Measurements from ENCODE around the gene ALG9.

The ALG9 gene

DNA sequence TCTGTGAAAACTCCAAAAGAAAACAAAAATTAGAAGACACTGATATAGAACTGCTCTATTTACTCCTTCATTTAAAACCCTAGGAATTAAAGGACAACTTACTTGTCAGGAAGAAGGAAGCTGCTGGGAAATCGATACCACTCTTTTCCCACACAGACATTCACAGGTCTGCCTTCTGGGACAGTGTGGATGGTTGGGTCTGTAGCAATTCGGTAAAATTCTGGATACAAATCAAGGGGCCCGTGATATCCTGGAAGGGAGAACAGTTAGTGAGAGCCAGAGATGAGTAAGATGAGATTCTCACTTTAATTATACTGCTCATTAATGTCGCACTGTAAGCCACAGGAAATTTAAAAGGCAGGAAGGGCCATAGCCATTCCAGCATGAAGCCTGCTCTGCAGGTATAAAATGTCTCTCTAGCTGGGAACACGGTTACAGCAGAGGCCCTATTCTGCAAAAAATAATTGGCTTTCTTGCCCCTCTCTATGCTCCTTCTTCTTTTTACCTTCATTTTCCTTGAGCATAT is 34.0 kb downstream of the ALG9 start:
- TF ChIP-seq, protein P1, sequence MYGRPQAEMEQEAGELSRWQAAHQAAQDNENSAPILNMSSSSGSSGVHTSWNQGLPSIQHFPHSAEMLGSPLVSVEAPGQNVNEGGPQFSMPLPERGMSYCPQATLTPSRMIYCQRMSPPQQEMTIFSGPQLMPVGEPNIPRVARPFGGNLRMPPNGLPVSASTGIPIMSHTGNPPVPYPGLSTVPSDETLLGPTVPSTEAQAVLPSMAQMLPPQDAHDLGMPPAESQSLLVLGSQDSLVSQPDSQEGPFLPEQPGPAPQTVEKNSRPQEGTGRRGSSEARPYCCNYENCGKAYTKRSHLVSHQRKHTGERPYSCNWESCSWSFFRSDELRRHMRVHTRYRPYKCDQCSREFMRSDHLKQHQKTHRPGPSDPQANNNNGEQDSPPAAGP (tag by site-specific recombination; IDR thresholded peaks at IDR 0.05), result no peak
- TF ChIP-seq, protein P2, sequence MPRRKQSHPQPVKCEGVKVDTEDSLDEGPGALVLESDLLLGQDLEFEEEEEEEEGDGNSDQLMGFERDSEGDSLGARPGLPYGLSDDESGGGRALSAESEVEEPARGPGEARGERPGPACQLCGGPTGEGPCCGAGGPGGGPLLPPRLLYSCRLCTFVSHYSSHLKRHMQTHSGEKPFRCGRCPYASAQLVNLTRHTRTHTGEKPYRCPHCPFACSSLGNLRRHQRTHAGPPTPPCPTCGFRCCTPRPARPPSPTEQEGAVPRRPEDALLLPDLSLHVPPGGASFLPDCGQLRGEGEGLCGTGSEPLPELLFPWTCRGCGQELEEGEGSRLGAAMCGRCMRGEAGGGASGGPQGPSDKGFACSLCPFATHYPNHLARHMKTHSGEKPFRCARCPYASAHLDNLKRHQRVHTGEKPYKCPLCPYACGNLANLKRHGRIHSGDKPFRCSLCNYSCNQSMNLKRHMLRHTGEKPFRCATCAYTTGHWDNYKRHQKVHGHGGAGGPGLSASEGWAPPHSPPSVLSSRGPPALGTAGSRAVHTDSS (tag by site-specific recombination; IDR thresholded peaks at IDR 0.05), result no peak
- TF ChIP-seq ZNF837 (tag by site-specific recombination; IDR thresholded peaks at IDR 0.05), result no peak
- no peak for TF ChIP-seq SALL2 (tag by site-specific recombination; IDR thresholded peaks at IDR 0.05; ENCODE audit: borderline replicate concordance)
- no peak for TF ChIP-seq ZNF391 (tag by site-specific recombination; IDR thresholded peaks at IDR 0.05; ENCODE audit: borderline replicate concordance, low read depth)
- TF ChIP-seq ZNF510 (tag by site-specific recombination; IDR thresholded peaks at IDR 0.05; ENCODE audit: insufficient replicate concordance), result no peak
- TF ChIP-seq ZNF274 (IDR thresholded peaks at IDR 0.05; ENCODE audit: low read length), result no peak
- no peak for TF ChIP-seq ZNF274 (tag by site-specific recombination; IDR thresholded peaks at IDR 0.05; ENCODE audit: borderline replicate concordance)
- TF ChIP-seq ZNF660 (tag by site-specific recombination; IDR thresholded peaks at IDR 0.05), result no peak
- TF ChIP-seq HOXC10 (CRISPR knock-in tag; IDR thresholded peaks at IDR 0.05), result no peak
- TF ChIP-seq ZNF16 (tag by site-specific recombination; IDR thresholded peaks at IDR 0.05; ENCODE audit: low read depth), result no peak
- TF ChIP-seq, protein P3, sequence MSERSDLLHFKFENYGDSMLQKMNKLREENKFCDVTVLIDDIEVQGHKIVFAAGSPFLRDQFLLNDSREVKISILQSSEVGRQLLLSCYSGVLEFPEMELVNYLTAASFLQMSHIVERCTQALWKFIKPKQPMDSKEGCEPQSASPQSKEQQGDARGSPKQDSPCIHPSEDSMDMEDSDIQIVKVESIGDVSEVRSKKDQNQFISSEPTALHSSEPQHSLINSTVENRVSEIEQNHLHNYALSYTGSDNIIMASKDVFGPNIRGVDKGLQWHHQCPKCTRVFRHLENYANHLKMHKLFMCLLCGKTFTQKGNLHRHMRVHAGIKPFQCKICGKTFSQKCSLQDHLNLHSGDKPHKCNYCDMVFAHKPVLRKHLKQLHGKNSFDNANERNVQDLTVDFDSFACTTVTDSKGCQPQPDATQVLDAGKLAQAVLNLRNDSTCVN (tag by site-specific recombination; optimal IDR thresholded peaks at IDR 0.05), result no peak
- no peak for TF ChIP-seq ZNF670 (tag by site-specific recombination; IDR thresholded peaks at IDR 0.05; ENCODE audit: low read depth)
- TF ChIP-seq, protein P4, sequence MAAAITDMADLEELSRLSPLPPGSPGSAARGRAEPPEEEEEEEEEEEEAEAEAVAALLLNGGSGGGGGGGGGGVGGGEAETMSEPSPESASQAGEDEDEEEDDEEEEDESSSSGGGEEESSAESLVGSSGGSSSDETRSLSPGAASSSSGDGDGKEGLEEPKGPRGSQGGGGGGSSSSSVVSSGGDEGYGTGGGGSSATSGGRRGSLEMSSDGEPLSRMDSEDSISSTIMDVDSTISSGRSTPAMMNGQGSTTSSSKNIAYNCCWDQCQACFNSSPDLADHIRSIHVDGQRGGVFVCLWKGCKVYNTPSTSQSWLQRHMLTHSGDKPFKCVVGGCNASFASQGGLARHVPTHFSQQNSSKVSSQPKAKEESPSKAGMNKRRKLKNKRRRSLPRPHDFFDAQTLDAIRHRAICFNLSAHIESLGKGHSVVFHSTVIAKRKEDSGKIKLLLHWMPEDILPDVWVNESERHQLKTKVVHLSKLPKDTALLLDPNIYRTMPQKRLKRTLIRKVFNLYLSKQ (tag by site-specific recombination; IDR thresholded peaks at IDR 0.05; ENCODE audit: borderline replicate concordance), result no peak
- TF ChIP-seq IKZF3 (tag by site-specific recombination; IDR thresholded peaks at IDR 0.05), result no peak
- TF ChIP-seq ZNF76 (tag by site-specific recombination; IDR thresholded peaks at IDR 0.05; ENCODE audit: borderline replicate concordance, low read depth), result no peak
- no peak for TF ChIP-seq ZNF776 (tag by site-specific recombination; IDR thresholded peaks at IDR 0.05; ENCODE audit: borderline replicate concordance)
- TF ChIP-seq, protein P5, sequence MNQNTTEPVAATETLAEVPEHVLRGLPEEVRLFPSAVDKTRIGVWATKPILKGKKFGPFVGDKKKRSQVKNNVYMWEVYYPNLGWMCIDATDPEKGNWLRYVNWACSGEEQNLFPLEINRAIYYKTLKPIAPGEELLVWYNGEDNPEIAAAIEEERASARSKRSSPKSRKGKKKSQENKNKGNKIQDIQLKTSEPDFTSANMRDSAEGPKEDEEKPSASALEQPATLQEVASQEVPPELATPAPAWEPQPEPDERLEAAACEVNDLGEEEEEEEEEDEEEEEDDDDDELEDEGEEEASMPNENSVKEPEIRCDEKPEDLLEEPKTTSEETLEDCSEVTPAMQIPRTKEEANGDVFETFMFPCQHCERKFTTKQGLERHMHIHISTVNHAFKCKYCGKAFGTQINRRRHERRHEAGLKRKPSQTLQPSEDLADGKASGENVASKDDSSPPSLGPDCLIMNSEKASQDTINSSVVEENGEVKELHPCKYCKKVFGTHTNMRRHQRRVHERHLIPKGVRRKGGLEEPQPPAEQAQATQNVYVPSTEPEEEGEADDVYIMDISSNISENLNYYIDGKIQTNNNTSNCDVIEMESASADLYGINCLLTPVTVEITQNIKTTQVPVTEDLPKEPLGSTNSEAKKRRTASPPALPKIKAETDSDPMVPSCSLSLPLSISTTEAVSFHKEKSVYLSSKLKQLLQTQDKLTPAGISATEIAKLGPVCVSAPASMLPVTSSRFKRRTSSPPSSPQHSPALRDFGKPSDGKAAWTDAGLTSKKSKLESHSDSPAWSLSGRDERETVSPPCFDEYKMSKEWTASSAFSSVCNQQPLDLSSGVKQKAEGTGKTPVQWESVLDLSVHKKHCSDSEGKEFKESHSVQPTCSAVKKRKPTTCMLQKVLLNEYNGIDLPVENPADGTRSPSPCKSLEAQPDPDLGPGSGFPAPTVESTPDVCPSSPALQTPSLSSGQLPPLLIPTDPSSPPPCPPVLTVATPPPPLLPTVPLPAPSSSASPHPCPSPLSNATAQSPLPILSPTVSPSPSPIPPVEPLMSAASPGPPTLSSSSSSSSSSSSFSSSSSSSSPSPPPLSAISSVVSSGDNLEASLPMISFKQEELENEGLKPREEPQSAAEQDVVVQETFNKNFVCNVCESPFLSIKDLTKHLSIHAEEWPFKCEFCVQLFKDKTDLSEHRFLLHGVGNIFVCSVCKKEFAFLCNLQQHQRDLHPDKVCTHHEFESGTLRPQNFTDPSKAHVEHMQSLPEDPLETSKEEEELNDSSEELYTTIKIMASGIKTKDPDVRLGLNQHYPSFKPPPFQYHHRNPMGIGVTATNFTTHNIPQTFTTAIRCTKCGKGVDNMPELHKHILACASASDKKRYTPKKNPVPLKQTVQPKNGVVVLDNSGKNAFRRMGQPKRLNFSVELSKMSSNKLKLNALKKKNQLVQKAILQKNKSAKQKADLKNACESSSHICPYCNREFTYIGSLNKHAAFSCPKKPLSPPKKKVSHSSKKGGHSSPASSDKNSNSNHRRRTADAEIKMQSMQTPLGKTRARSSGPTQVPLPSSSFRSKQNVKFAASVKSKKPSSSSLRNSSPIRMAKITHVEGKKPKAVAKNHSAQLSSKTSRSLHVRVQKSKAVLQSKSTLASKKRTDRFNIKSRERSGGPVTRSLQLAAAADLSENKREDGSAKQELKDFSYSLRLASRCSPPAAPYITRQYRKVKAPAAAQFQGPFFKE (tag by site-specific recombination; IDR thresholded peaks at IDR 0.05; ENCODE audit: borderline replicate concordance), result no peak
- TF ChIP-seq OVOL3 (tag by site-specific recombination; IDR thresholded peaks at IDR 0.05), result no peak
- TF ChIP-seq TRIM28 (IDR thresholded peaks at IDR 0.05; ENCODE audit: borderline replicate concordance, low read length), result no peak
- Histone ChIP-seq H3K4me1 (ENCODE audit: control insufficient read depth, insufficient read depth, low read length) (no peaks in the 10 kb centered on the region), H3K4me3 (ENCODE audit: low read depth, low read length) (no peak overlapping the region), H3K27ac (ENCODE audit: extremely low read depth, low read depth, low read length) (no peak overlapping the region), H3K9me3 (ENCODE audit: control insufficient read depth, insufficient read depth, low read depth, low read length) (no peaks in the 10 kb centered on the region), H3K36me3 (ENCODE audit: control insufficient read depth in 2 of 2, insufficient read depth in 1 of 2, low read length in 2 of 2) (peaks cover 0 to 36% of the 10 kb centered on the region in 2 experiments; a peak in 2 of 3 replicates)
- CTCF ChIA-PET, result no interaction called here
- POLR2A ChIA-PET, result no interaction called here

Data from HEK293 (cell line).